Memory B cell (primary cell): ENCODE results near the gene MAGI3.
A peak's percentile ranks its signal among the peaks of the same experiment; 100 is the strongest.
"Not testable (repeated sequence)": the region's sequence is repeated elsewhere in the genome, so short reads cannot be mapped to it uniquely, and the experiment has no call there.

Source experiments
- ATAC-seq: fragments of 150-1000 bp; cut with Tn5 transposase; 2 replicates; pipeline ENCODE4 v1.10.0; 2021; ENCODE audit warnings: low read depth, mild to moderate bottlenecking, moderate library complexity
- DNase-seq, 2 donors: peaks; one replicate each; pipeline ENCODE4 v3.0.0; 2022; ENCODE audit warnings: low spot score in 2 of 2
- H3K27ac Mint-ChIP-seq: one replicate; pipeline ENCODE4 v1.8.0; 2022; ENCODE audit warnings: mild to moderate bottlenecking, moderate library complexity, mixed read lengths
- H3K27me3 Mint-ChIP-seq: one replicate; pipeline ENCODE4 v1.8.0; 2022; ENCODE audit warnings: mixed read lengths
- H3K36me3 Mint-ChIP-seq: one replicate; pipeline ENCODE4 v1.8.0; 2022; ENCODE audit warnings: mild to moderate bottlenecking, mixed read lengths
- H3K4me1 Mint-ChIP-seq: one replicate; pipeline ENCODE4 v1.8.0; 2022; ENCODE audit warnings: mixed read lengths
- H3K4me3 Mint-ChIP-seq: one replicate; pipeline ENCODE4 v1.8.0; 2022; ENCODE audit warnings: mild to moderate bottlenecking, moderate library complexity, mixed read lengths
- H3K9me3 Mint-ChIP-seq: one replicate; pipeline ENCODE4 v1.8.0; 2022; ENCODE audit warnings: mixed read lengths

The MAGI3 gene

DNA sequence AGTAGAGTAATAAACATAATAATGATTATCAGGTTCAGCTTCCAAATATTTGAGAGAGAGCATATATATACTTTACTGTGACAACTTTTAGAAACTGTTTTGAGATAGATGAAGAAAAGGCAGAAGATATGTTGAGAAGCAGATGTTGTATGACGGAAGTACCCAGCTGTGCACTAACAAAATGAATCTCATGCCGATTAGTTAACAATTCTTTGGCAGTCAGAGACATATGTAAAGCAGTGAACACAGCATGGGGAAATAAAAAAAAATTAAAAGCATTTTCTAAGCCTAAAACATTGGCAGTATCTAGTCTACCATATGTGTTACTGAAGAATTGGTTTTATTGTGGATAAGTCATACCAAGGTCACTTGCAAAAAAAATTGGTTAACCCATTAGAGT, 51.8 kb downstream of the MAGI3 start:
- H3K9me3 Mint-ChIP-seq, result peaks cover 11% of the 10 kb centered on the region
- peaks cover 3% of the 10 kb centered on the region for H3K4me1 Mint-ChIP-seq
- H3K36me3 Mint-ChIP-seq, result peaks cover 10% of the 10 kb centered on the region
- H3K27ac Mint-ChIP-seq, result no peak overlapping the region
- no peak overlapping the region for H3K4me3 Mint-ChIP-seq
- ATAC-seq (no peak), DNase-seq (no peak)
- peaks cover 7% of the 10 kb centered on the region for H3K27me3 Mint-ChIP-seq

- Mint-ChIP-seq H3K4me1 (no peaks in the 10 kb centered on the region), H3K9me3 (peaks cover 11% of the 10 kb centered on the region), H3K27me3 (peaks cover 5% of the 10 kb centered on the region), H3K36me3 (peaks cover 10% of the 10 kb centered on the region), H3K4me3 (no peak overlapping the region), H3K27ac (no peak overlapping the region)
- ATAC-seq (no peak), DNase-seq (no peak)
These were observed 54.5 kb downstream of the MAGI3 start for GRCh38 chr1:113444857-113445256.

GRCh38 chr1:113451710-113452109, 61.4 kb downstream of the MAGI3 start:
- no peak overlapping the region for H3K27ac Mint-ChIP-seq
- no peaks in the 10 kb centered on the region for H3K4me1 Mint-ChIP-seq
- DNase-seq, result no peak
- peaks cover 1% of the 10 kb centered on the region for H3K9me3 Mint-ChIP-seq
- no peaks in the 10 kb centered on the region for H3K36me3 Mint-ChIP-seq
- no peak for ATAC-seq
- no peak overlapping the region for H3K4me3 Mint-ChIP-seq
- peaks cover 9% of the 10 kb centered on the region for H3K27me3 Mint-ChIP-seq

GRCh38 chr1:113452921-113453770, 62.8 kb downstream of the MAGI3 start:
- Mint-ChIP-seq H3K36me3 (peaks cover 2% of the 10 kb centered on the region), H3K27me3 (peaks cover 13% of the 10 kb centered on the region), H3K4me1 (peaks cover 2% of the 10 kb centered on the region), H3K27ac (no peak overlapping the region), H3K4me3 (no peak overlapping the region), H3K9me3 (peaks cover 1% of the 10 kb centered on the region)
- peak in 1 of 2 donors; percentile 1 for DNase-seq
- no peak for ATAC-seq

GRCh38 chr1:113453771-113454083, 63.4 kb downstream of the MAGI3 start:
- Mint-ChIP-seq H3K4me3 (no peak overlapping the region), H3K27ac (no peak overlapping the region), H3K4me1 (peaks cover 2% of the 10 kb centered on the region), H3K36me3 (peaks cover 2% of the 10 kb centered on the region), H3K9me3 (peaks cover 1% of the 10 kb centered on the region), H3K27me3 (peaks cover 14% of the 10 kb centered on the region)
- ATAC-seq (no peak), DNase-seq (no peak)

DNA sequence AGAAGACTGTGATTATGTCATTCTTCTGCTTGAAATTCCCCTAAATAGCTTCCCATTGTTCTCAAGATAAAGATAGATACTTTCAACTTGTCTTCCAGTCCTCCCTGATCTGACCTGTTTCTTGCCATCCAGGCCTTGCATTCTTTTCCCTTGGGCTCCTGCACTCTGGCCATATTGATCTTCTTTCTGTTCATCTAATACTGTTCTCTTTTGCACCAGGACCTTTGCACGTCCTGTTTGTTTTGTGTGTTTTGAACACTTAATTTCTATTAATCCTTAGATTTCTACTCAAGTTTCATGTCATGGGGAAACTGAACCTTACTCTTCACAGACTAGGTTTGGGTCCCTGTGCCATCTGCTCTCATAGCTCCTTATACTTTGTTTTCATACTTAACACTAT, 65.1 kb downstream of the MAGI3 start:
- Mint-ChIP-seq H3K9me3 (peaks cover 3% of the 10 kb centered on the region), H3K27me3 (peaks cover 9% of the 10 kb centered on the region), H3K4me1 (peaks cover 2% of the 10 kb centered on the region), H3K27ac (no peak overlapping the region), H3K4me3 (no peak overlapping the region), H3K36me3 (peaks cover 2% of the 10 kb centered on the region)
- no peak for DNase-seq
- no peak for ATAC-seq

- DNase-seq (no peak), ATAC-seq (no peak)
- Mint-ChIP-seq H3K36me3 (peaks cover 2% of the 10 kb centered on the region), H3K27me3 (peaks cover 7% of the 10 kb centered on the region), H3K4me3 (no peak overlapping the region), H3K9me3 (peaks cover 9% of the 10 kb centered on the region), H3K4me1 (peaks cover 2% of the 10 kb centered on the region), H3K27ac (no peak overlapping the region)
These were observed 66.7 kb downstream of the MAGI3 start for GRCh38 chr1:113456967-113457366.

DNA sequence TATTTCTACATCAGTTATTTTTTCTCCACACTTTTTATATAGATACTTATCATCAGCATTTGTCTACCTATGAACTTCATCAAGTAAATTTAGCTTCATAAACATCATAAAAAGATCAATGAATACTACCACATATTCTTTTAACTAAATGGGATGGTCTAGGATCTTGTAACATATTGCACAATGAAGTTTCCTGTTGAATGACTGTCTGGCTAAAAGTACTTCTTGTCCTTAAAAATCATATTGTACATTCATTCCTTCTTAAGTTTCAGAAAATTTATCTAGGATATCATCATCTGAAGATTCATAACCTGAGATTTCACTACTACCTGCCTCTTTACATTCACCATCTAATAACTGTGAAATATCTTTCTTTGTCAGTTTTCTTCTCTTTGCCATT, 69.0 kb downstream of the MAGI3 start:
- H3K4me3 Mint-ChIP-seq, result no peak overlapping the region
- no peak for DNase-seq
- H3K4me1 Mint-ChIP-seq, result peaks cover 2% of the 10 kb centered on the region
- H3K27ac Mint-ChIP-seq, result no peak overlapping the region
- no peak for ATAC-seq
- peaks cover 2% of the 10 kb centered on the region for H3K36me3 Mint-ChIP-seq
- H3K27me3 Mint-ChIP-seq, result peaks cover 7% of the 10 kb centered on the region
- H3K9me3 Mint-ChIP-seq, result peaks cover 9% of the 10 kb centered on the region

DNA sequence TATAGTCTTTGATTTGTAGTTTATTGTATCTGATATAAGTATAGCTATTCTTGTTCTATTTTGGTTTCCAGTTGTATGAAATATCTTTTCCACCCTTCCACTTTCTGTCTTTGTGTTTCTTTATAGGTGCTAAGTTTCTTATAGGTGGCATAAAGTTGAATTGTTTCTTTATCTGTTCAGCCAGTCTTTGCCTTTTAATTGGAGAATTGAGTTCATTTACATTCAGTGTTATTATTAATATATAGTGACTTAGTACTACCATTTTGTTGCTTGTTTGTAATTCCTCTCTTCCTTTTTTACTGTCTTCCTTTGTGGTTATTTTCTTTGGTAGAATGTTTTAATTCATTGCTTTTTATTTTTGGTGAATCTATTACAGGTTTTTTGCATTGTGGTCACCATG, 77.7 kb downstream of the MAGI3 start:
- Mint-ChIP-seq H3K4me1 (no peaks in the 10 kb centered on the region), H3K4me3 (no peak overlapping the region), H3K9me3 (peaks cover 11% of the 10 kb centered on the region), H3K36me3 (peaks cover 3% of the 10 kb centered on the region), H3K27ac (no peak overlapping the region), H3K27me3 (no peaks in the 10 kb centered on the region)
- ATAC-seq, result no peak
- no peak for DNase-seq

DNA sequence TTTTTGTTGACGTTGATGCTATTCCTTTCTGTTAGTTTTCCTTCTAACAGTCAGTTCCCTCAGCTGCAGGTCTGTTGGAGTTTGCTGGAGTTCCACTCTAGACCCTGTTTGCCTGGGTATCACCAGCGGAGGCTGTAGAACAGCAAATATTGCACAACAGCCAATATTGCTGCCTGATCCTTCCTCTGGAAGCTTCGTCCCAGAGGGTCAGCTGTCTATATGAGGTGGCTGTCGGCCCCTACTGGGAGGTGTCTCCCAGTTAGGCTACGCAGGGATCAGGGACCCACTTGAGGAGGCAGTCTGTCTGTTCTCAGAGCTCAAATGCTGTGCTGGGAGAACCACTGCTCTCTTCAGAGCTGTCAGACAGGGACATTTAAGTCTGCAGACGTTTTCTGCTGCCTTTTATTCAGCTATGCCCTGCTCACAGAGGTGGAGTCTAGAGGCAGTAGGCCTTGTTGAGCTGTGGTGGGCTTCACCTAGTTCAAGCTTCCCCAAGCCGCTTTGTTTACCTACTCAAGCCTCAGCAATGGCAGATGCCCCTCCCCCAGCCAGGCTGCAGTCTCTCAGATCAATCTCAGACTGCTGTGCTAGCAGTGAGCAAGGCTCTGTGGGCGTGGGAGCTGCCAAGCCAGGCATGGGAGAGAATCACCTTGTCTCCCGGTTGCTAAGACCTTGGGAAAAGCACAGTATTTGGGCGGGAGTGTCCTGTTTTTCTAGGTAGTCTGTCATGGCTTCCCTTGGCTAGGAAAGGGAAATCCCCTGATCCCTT, 88.3 kb downstream of the MAGI3 start:
- not testable (repeated sequence) for H3K4me1 Mint-ChIP-seq, DNase-seq, H3K36me3 Mint-ChIP-seq, H3K27me3 Mint-ChIP-seq, H3K4me3 Mint-ChIP-seq, H3K27ac Mint-ChIP-seq, ATAC-seq
- H3K9me3 Mint-ChIP-seq, result peaks cover 26% of the 10 kb centered on the region

GRCh38 chr1:113479713-113480676, 89.7 kb downstream of the MAGI3 start:
- DNase-seq (no peak), ATAC-seq (no peak)
- no peaks in the 10 kb centered on the region for H3K4me1 Mint-ChIP-seq
- no peak overlapping the region for H3K4me3 Mint-ChIP-seq
- H3K27me3 Mint-ChIP-seq, result peaks cover 1% of the 10 kb centered on the region
- H3K27ac Mint-ChIP-seq, result no peak overlapping the region
- peaks cover 22% of the 10 kb centered on the region for H3K9me3 Mint-ChIP-seq
- peaks cover 9% of the 10 kb centered on the region for H3K36me3 Mint-ChIP-seq

DNA sequence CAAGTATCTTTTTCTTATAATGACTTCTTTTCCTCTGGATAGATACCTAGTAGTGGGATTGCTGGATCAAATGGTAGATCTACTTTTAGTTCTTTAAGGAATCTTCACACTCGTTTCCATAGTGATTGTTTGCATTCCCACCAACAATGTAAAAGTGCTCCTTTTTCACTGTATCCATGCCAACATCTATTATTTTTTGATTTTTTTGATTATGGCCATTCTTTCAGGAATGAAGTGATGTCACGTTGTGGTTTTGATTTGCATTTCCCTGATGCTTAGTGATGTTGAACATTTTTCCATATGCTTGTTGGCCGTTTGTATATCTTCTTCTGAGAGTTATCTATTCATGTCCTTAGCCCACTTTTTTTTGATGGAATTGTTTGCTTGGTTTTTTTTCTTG, 94.8 kb downstream of the MAGI3 start:
- not testable (repeated sequence) for H3K27ac Mint-ChIP-seq, ATAC-seq, H3K4me3 Mint-ChIP-seq, H3K27me3 Mint-ChIP-seq, DNase-seq, H3K36me3 Mint-ChIP-seq, H3K4me1 Mint-ChIP-seq
- H3K9me3 Mint-ChIP-seq, result peaks cover 21% of the 10 kb centered on the region

DNA sequence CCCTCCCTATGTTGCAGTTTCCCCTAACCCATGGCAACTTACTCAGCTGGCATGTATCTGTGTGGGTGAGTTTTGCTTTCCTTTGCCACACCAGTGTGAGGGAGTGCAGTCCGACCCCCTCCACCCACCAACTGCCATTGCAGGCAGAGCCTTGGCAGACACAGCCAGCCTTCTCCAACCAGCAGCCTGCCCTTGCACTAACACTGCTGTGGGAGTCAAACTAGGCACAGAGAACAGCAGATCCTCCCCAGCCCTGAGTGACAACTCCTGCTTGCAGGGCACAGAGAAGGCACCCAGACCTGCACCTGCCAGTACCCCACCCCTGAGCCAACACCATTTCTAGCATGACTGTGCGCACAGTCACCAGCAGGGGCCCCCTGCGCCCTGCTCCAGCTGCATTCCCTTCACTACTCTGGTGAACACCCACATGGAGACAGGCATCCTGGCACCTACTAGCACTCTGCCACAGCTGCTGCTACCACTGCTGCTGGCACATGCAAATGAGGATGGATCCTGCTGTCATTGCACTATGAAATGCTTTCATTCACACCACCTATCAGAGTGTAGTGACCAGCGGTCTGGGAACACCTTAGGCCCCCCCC, 98.4 kb downstream of the MAGI3 start:
- no peak for DNase-seq
- H3K27ac Mint-ChIP-seq, result no peak overlapping the region
- no peaks in the 10 kb centered on the region for H3K4me1 Mint-ChIP-seq
- peaks cover 36% of the 10 kb centered on the region for H3K9me3 Mint-ChIP-seq
- peaks cover 5% of the 10 kb centered on the region for H3K36me3 Mint-ChIP-seq
- no peak overlapping the region for H3K4me3 Mint-ChIP-seq
- peaks cover 2% of the 10 kb centered on the region for H3K27me3 Mint-ChIP-seq
- ATAC-seq, result no peak
